Muscle layer of colon (tissue), 2 donors: ENCODE results near the gene CHST7.

ENCODE experiments used
- H3K27ac ChIP-seq: one replicate; pipeline ENCODE4 v1.7.0; 2013; ENCODE audit warnings: low read depth, mild to moderate bottlenecking, low read length, moderate library complexity
- H3K27me3 ChIP-seq, 2 donors: one replicate each; pipeline ENCODE4 v1.7.0; 2013; ENCODE audit warnings: low read length in 2 of 2, mild to moderate bottlenecking in 2 of 2; ENCODE audit not compliant: insufficient read depth in 2 of 2, control insufficient read depth in 1 of 2
- H3K36me3 ChIP-seq: one replicate; pipeline ENCODE4 v1.7.0; 2013; ENCODE audit warnings: mild to moderate bottlenecking, low read length; ENCODE audit not compliant: insufficient read depth
- H3K4me1 ChIP-seq: one replicate; pipeline ENCODE4 v1.7.0; 2013; ENCODE audit warnings: mild to moderate bottlenecking, low read length; ENCODE audit not compliant: insufficient read depth
- H3K4me3 ChIP-seq, 2 donors: one replicate each; pipeline ENCODE4 v1.7.0; 2013; ENCODE audit warnings: low read length in 2 of 2, low read depth in 1 of 2, mild to moderate bottlenecking in 1 of 2, moderate library complexity in 1 of 2
- H3K9ac ChIP-seq: one replicate; pipeline ENCODE4 v1.7.0; 2013; ENCODE audit warnings: low read length
- H3K9me3 ChIP-seq: one replicate; pipeline ENCODE4 v1.7.0; 2013; ENCODE audit warnings: mild to moderate bottlenecking, low read length
- donor health status: abdominal sarcoma.
- donor health status: Adenocarcinoma of cecum.

The CHST7 gene

GRCh38 chrX:46635186-46635585 is 61.6 kb downstream of the CHST7 start:
- H3K9me3 ChIP-seq: no peaks in the 10 kb centered on the region
- H3K4me1 ChIP-seq: no peaks in the 10 kb centered on the region
- peaks cover 0 to 4% of the 10 kb centered on the region in 2 donors for H3K27me3 ChIP-seq
- no peaks in the 10 kb centered on the region for H3K36me3 ChIP-seq
- no peak overlapping the region for H3K27ac ChIP-seq
- H3K9ac ChIP-seq: no peak overlapping the region
- no peak overlapping the region for H3K4me3 ChIP-seq

- peaks cover 0 to 3% of the 10 kb centered on the region in 2 donors for H3K27me3 ChIP-seq
- H3K27ac ChIP-seq: no peak overlapping the region
Measured at GRCh38 chrX:46636223-46636622, 62.7 kb downstream of the CHST7 start.

GRCh38 chrX:46637938-46638337 is 64.4 kb downstream of the CHST7 start:
- H3K27ac ChIP-seq: no peak overlapping the region
- H3K4me3 ChIP-seq: no peak overlapping the region
- H3K27me3 ChIP-seq: no peaks in the 10 kb centered on the region
- no peak overlapping the region for H3K9ac ChIP-seq
- H3K9me3 ChIP-seq: no peaks in the 10 kb centered on the region
- H3K4me1 ChIP-seq: no peaks in the 10 kb centered on the region
- no peaks in the 10 kb centered on the region for H3K36me3 ChIP-seq

More at GRCh38 chrX:46636223-46636622, 62.7 kb downstream of the CHST7 start:
- Histone ChIP-seq H3K9ac (no peak overlapping the region), H3K9me3 (no peaks in the 10 kb centered on the region), H3K4me1 (no peaks in the 10 kb centered on the region), H3K4me3 (no peak overlapping the region), H3K36me3 (no peaks in the 10 kb centered on the region)

GRCh38 chrX:46642145-46642544 is 68.6 kb downstream of the CHST7 start:
- H3K9ac ChIP-seq: no peak overlapping the region
- H3K27ac ChIP-seq: no peak overlapping the region
- H3K9me3 ChIP-seq: no peaks in the 10 kb centered on the region
- H3K27me3 ChIP-seq: peaks cover 0 to 3% of the 10 kb centered on the region in 2 donors
- H3K4me1 ChIP-seq: no peaks in the 10 kb centered on the region
- no peak overlapping the region for H3K4me3 ChIP-seq
- no peaks in the 10 kb centered on the region for H3K36me3 ChIP-seq

- no peak overlapping the region for H3K4me3 ChIP-seq
- no peaks in the 10 kb centered on the region for H3K4me1 ChIP-seq
- peaks cover 0 to 4% of the 10 kb centered on the region in 2 donors for H3K27me3 ChIP-seq
- H3K9me3 ChIP-seq: no peaks in the 10 kb centered on the region
- H3K36me3 ChIP-seq: no peaks in the 10 kb centered on the region
- H3K9ac ChIP-seq: no peak overlapping the region
- H3K27ac ChIP-seq: no peak overlapping the region
Measured at GRCh38 chrX:46643636-46644035, 70.1 kb downstream of the CHST7 start.

- Histone ChIP-seq H3K9me3 (no peaks in the 10 kb centered on the region), H3K36me3 (no peaks in the 10 kb centered on the region), H3K9ac (no peak overlapping the region), H3K27me3 (peaks cover 0 to 9% of the 10 kb centered on the region in 2 donors), H3K4me1 (peaks cover 11% of the 10 kb centered on the region), H3K4me3 (no peak overlapping the region), H3K27ac (no peak overlapping the region)
Measured at GRCh38 chrX:46645614-46646013, 72.0 kb downstream of the CHST7 start.

GRCh38 chrX:46647251-46647650 is 73.7 kb downstream of the CHST7 start:
- H3K36me3 ChIP-seq: no peaks in the 10 kb centered on the region
- H3K9me3 ChIP-seq: no peaks in the 10 kb centered on the region
- peaks cover 11% of the 10 kb centered on the region for H3K4me1 ChIP-seq
- no peak overlapping the region for H3K27ac ChIP-seq
- no peak overlapping the region for H3K9ac ChIP-seq
- H3K27me3 ChIP-seq: peaks cover 0 to 9% of the 10 kb centered on the region in 2 donors
- no peak overlapping the region for H3K4me3 ChIP-seq
